Keratinocyte (primary cell): ENCODE data around the gene MYH9.

Source experiments
- EZH2 ChIP-seq: IDR thresholded peaks from one replicate; pipeline ENCODE4 v1.6.1; 2012; ENCODE audit warnings: inconsistent platforms, mild to moderate bottlenecking, low read length, moderate library complexity
- TF ChIP-seq, protein P1 (sequence below), 3 experiments: IDR thresholded peaks in 1 of 3; conservative IDR thresholded peaks in 1 of 3; optimal IDR thresholded peaks in 1 of 3; 2 replicates in 2 of 3; 3 replicates in 1 of 3; pipeline versions ENCODE3 to v1.5.1; 2011; ENCODE audit warnings: low read length in 3 of 3, mild to moderate bottlenecking in 3 of 3, moderate library complexity in 2 of 3, control low read depth in 1 of 3, inconsistent platforms in 1 of 3; ENCODE audit not compliant: insufficient read depth in 2 of 3; ENCODE audit errors: extremely low read depth in 1 of 3

DNA sequence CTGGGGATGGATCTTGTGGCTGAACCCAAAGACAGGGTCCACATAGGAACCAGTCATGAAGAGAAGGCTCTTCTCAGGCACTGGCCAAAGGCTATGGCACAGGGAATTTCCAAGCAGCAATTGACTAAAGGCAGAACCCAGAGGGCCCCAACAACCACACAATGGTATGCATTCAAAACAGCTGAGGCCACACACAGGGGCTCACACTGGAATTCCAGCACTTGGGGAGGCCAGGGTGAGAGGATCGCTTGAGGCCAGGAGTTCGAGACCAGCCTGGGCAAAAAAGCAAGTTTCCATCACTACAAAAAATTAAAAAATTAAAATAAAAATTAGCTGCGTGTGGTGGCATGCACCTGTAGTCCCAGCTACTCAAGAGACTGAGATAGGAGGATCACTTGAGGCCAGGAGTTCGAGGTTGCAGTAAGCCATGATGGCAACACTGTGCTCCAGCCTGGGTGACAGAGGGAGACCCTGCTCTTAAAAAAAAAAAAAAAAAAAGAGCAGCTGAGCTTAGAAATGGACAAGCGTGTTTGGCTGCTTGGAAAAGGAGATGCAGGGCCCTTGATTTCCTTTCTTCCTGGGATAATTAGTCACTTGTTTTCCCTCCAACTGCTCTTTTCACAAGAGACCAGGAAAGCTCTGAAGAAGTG is 44.6 kb downstream of the MYH9 start:
- TF ChIP-seq, protein P1, sequence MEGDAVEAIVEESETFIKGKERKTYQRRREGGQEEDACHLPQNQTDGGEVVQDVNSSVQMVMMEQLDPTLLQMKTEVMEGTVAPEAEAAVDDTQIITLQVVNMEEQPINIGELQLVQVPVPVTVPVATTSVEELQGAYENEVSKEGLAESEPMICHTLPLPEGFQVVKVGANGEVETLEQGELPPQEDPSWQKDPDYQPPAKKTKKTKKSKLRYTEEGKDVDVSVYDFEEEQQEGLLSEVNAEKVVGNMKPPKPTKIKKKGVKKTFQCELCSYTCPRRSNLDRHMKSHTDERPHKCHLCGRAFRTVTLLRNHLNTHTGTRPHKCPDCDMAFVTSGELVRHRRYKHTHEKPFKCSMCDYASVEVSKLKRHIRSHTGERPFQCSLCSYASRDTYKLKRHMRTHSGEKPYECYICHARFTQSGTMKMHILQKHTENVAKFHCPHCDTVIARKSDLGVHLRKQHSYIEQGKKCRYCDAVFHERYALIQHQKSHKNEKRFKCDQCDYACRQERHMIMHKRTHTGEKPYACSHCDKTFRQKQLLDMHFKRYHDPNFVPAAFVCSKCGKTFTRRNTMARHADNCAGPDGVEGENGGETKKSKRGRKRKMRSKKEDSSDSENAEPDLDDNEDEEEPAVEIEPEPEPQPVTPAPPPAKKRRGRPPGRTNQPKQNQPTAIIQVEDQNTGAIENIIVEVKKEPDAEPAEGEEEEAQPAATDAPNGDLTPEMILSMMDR (optimal IDR thresholded peaks at IDR 0.05 in 1 of 3, IDR thresholded peaks at IDR 0.05 in 1 of 3, conservative IDR thresholded peaks at IDR 0.05 in 1 of 3; ENCODE audit: extremely low read depth in 1 of 3, insufficient read depth in 2 of 3, low read length in 3 of 3): no peak
- no peak for TF ChIP-seq EZH2
